GM21447 (cell line): Measurements from ENCODE around the gene SPTLC1.

Source experiments
- ATAC-seq: cut with Tn5 transposase; IDR thresholded peaks from one replicate; pipeline ENCODE4 v1.9.1; 2021; ENCODE audit not compliant: unreplicated experiment

Gene SPTLC1

DNA sequence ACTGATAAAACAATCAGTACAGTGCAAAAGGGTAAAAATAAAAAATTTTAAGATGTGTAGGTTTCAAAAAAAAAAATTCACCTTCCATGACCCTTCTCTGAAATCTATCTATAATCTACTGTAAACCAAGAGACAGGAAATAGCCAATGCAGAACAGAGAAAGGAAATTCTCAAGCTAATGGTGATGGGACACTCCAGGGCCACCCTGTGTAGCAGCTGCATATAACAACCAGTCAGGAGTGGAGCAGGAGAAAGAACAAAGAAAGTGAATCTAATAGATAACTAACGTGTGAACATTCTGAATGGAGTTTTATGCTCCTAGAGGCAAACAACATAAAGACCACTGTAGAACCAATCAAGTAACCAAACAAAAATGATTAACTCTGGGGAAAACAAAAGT lies 16.6 kb downstream of the SPTLC1 start:
- peak; percentile 80 for ATAC-seq

DNA sequence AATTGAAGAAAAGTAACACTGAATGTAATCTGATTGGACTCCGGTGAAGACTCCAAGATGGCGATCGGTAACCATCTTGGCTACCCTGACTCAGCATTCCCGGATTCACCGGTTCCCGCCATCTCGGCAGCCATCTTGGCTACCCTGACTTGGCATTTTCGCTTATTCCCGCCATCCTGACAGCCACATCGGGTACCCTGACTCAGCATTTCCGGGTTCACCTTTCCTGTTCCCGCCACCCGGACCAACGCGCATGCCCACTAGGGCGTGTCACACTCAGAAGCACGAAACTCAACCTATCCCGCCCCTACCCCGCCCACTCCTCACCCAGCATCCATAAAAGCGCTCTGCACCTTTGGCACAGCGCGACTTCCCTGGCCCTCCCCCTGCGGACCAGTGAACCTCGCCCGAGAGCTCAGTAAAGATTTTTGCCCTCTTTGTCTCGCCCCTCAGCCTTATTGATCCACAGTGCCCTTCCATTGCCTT lies 17.2 kb downstream of the SPTLC1 start:
- no peak for ATAC-seq

DNA sequence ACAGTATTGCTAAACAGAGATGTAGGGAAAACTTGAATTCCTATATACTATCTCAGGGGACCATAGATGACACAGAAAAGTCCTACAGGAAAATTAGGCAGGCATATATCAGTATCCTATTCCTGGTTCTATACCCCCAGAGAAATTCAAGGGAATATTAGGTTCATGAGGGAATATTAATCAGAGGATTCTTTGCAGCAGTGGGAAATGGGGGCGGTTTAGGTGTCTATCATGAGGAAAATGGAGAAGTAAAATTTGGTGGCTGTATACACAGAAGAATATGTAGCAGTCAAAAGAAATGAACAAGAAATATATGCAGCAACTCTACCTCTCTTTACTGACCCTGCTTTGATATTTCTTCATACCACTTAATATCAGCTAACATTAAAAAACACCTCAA lies 20.0 kb downstream of the SPTLC1 start:
- ATAC-seq: no peak

- no peak for ATAC-seq
These were observed 20.6 kb downstream of the SPTLC1 start for GRCh38 chr9:92094655-92095054.

GRCh38 chr9:92077888-92078287 lies 37.3 kb downstream of the SPTLC1 start:
- no peak for ATAC-seq

DNA sequence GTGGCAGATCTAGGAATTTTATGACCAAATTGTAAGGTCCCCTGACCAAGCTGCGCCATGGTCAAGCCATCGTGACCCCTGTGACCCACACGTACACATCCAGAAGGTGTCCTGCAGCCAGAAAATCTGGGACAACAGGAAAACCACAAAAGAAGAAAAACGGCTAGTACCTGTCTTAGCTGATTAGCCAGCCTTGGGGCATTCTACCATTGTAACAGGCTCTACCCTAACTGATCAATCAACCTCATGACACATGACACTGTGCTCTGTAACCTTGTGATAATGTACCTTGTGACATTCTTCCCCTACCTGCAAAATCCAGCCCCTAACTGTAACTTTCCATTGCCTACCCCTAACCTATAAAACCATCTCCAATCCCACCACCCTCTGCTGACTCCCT lies 43.6 kb downstream of the SPTLC1 start:
- no peak for ATAC-seq

DNA sequence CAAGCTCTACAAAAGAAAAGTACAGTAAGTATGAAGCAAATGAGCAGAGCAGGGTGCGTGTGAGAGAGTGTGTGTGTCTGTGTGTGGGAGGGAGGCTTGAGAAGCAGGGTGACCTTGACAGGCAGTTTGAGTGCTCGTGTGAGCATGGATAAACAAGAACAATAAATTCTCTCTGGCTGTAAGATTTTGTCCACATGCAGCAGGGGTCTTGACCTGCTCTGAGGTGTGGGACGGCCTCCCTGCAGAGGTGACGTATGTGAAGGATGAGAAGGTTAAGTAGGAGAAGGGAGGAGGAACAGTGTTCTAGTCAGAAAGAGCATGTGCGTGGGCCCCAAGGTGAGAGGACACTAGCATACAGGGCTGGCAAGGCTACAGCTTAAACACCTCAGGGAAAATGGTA lies 49.0 kb downstream of the SPTLC1 start:
- ATAC-seq: no peak

- ATAC-seq: no peak
These were observed 50.5 kb downstream of the SPTLC1 start for GRCh38 chr9:92064711-92065110.

DNA sequence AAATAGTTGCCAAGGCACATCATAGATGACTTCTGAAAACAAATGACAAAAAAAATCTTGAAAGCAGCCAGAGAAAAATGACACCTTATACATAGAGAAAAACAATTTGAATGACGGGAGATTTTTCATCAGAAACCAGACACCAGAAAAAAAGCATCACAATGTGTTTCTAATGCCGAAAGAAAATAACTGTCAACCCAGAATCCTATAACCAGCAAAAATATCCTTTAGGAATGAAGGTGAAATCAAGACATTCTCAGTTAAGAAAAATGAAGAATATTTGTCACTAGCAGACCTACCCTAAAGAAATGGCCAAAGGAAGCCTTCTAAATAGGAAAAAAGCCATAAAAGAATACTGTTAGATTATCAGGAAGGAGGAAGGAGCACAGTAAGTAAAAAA lies 54.0 kb downstream of the SPTLC1 start:
- no peak for ATAC-seq

- ATAC-seq: no peak
These were observed 55.6 kb downstream of the SPTLC1 start for GRCh38 chr9:92059661-92060060.

GRCh38 chr9:92058723-92059444 lies 56.3 kb downstream of the SPTLC1 start:
- ATAC-seq: no peak

- no peak for ATAC-seq
These were observed 57.2 kb downstream of the SPTLC1 start for GRCh38 chr9:92058026-92058425.

- ATAC-seq: no peak
These were observed 58.0 kb downstream of the SPTLC1 start for GRCh38 chr9:92057226-92057625.

- no peak for ATAC-seq
These were observed 59.6 kb downstream of the SPTLC1 start for GRCh38 chr9:92055624-92056023.

DNA sequence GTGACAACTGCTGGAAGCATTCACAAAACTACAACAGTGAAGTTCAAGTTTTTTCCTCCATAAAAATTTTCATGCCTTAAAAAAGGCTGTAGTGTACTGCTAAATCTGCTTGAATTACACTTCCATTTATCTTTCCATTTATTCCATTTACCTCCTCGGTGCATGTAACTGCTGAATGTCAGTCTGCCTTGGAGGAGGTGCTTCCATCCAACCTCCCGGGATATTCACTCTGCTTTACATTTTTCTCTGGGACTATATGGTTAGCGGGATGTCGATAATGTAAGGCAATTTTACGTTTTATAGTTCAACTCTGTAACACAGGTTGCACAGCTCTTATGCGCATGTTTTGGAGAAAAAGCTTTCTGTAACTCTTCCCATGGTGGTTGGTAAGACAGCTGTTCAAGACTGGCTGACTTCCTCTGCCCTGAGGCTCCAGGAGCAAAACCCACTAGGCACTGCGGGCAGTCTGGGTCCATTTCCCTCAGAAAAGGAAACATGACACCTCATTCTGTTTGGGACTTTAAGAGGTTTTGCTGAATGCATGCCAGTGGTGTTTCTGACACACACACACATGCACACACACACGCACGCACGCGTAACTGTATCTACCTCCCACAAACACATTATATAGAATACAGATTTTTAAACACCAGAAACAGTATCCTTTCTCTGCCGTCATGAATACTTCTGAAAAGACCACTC lies 66.1 kb downstream of the SPTLC1 start:
- ATAC-seq: no peak

GRCh38 chr9:92047500-92047899 lies 67.7 kb downstream of the SPTLC1 start:
- no peak for ATAC-seq

DNA sequence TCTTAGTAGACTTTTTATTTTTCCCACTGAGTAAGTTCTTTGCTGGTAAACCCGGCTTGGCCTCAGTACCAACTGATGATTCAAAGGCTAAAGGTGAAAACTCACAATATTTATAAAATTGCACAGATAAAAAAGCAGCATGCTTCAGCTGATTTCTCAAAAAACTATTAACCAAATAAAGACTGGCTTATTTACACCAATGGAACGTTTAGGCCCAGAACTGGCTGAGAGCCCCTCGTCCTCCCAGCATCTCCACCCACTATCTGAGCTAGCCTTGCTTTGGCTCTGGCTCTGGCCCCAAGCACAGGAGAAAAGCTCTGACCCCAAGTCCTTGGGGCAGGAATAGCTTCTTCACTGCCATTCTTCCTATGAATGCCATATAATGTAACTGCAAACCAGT lies 68.5 kb downstream of the SPTLC1 start:
- ATAC-seq: no peak

DNA sequence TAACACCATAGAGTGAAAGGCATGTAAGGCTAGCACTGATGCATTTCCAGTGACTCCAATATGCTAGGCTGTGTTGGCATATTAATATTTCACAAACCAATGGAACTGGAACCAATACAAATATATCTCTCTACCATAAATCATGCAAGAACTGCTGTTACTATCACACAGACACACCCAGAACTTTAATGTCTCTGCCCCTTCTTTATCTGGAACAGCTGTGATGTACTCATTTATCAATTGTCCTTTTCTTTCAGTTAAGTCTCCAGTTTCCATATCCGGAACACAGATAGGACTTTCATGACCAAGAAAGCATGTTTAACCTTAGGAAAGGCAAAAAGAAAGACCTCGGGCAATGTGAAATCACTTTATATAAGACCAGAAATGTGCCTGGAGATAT lies 70.3 kb downstream of the SPTLC1 start:
- no peak for ATAC-seq

- no peak for ATAC-seq
These were observed 72.2 kb downstream of the SPTLC1 start for GRCh38 chr9:92043002-92043401.

DNA sequence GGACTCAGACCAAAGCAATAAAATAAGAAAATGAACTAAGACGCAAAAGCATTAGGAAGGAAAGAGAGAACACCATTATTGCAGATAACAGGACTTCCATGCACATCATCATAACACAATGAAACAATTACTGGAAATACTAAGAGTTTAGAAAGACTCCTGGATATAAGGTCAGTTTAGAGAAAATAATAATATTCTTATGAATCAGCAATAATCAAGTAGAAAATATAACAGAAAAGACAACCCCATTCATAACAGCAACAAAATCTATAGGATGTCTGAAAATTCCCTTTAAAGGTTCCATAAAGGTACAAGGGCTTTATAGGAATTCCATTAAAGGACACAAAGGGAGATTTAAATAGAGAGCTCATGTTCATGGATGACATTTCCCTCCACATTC lies 73.0 kb downstream of the SPTLC1 start:
- no peak for ATAC-seq

GRCh38 chr9:92036756-92037155 lies 78.5 kb downstream of the SPTLC1 start:
- ATAC-seq: no peak

GRCh38 chr9:92036411-92036746 lies 78.8 kb downstream of the SPTLC1 start:
- ATAC-seq: no peak
